Loucy (cell line): ENCODE results near the gene DSC3.

Source experiments
- EZH2phosphoT487 ChIP-seq: fragments of 200-600 bp; IDR thresholded peaks from 2 replicates; pipeline ENCODE4 v1.6.1; 2018; ENCODE audit warnings: antibody characterized with exemption, mild to moderate bottlenecking, moderate library complexity, borderline replicate concordance
- TF ChIP-seq, protein P1 (sequence below): fragments of 200-600 bp; sonication (generic); conservative IDR thresholded peaks from 2 replicates; pipeline ENCODE4 v1.5.1; 2014; ENCODE audit warnings: mild to moderate bottlenecking, antibody characterized with exemption, low read length

DNA sequence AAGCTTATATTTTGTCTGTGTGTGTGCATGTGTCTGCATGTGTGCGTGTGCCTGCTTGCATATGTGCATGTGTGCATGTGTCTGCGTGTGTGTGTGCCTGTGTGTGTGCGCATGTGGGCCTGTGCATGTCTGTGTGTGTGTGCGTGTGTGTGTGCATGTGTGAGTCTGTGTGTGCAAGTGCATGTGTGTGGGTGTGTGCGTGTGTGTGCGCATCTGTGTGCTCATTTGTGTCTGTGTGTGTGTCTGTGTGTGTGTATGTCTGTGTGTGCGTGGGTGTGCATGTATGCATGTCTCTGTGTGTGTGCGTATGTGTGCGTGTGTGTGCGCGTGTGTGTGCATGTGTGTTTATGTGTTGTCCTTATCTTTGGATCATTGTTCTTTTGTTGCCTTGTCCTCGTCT, 56.8 kb downstream of the DSC3 start:
- TF ChIP-seq, protein P1, sequence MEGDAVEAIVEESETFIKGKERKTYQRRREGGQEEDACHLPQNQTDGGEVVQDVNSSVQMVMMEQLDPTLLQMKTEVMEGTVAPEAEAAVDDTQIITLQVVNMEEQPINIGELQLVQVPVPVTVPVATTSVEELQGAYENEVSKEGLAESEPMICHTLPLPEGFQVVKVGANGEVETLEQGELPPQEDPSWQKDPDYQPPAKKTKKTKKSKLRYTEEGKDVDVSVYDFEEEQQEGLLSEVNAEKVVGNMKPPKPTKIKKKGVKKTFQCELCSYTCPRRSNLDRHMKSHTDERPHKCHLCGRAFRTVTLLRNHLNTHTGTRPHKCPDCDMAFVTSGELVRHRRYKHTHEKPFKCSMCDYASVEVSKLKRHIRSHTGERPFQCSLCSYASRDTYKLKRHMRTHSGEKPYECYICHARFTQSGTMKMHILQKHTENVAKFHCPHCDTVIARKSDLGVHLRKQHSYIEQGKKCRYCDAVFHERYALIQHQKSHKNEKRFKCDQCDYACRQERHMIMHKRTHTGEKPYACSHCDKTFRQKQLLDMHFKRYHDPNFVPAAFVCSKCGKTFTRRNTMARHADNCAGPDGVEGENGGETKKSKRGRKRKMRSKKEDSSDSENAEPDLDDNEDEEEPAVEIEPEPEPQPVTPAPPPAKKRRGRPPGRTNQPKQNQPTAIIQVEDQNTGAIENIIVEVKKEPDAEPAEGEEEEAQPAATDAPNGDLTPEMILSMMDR = no peak
- no peak for TF ChIP-seq EZH2phosphoT487
